Measurements from ENCODE around the gene MYH6.
"Not testable (repeated sequence)": the region's sequence is repeated elsewhere in the genome, so short reads cannot be mapped to it uniquely, and the experiment has no call there.

MYH6 gene

GRCh38 chr14:23414254-23414653, 6.2 kb upstream of the MYH6 start:
- no peak for DNase-seq (ENCODE audit: low read depth in 3 of 3)

- DNase-seq (ENCODE audit: low read depth in 3 of 3), result no peak
Measured at GRCh38 chr14:23413681-23414080, 5.6 kb upstream of the MYH6 start.

GRCh38 chr14:23411563-23412525, 3.8 kb upstream of the MYH6 start:
- DNase-seq (ENCODE audit: low read depth in 3 of 3), result no peak

GRCh38 chr14:23409966-23410635, 2.0 kb upstream of the MYH6 start:
- no peak for DNase-seq (ENCODE audit: low read depth in 3 of 3)

- DNase-seq (ENCODE audit: low read depth in 3 of 3), result no peak
Measured at GRCh38 chr14:23409475-23409874, 1.4 kb upstream of the MYH6 start.

GRCh38 chr14:23408307-23408630, 196 bp upstream of the MYH6 start:
- no peak for DNase-seq (ENCODE audit: low read depth in 3 of 3)

GRCh38 chr14:23406725-23407355, 1.2 kb downstream of the MYH6 start:
- no peak for DNase-seq (ENCODE audit: low read depth in 3 of 3)

- no peak for DNase-seq (ENCODE audit: low read depth in 3 of 3)
Measured at GRCh38 chr14:23406244-23406643, 1.8 kb downstream of the MYH6 start.

GRCh38 chr14:23405516-23406025, 2.5 kb downstream of the MYH6 start:
- no peak for DNase-seq (ENCODE audit: low read depth in 3 of 3)

- no peak for DNase-seq (ENCODE audit: low read depth in 3 of 3)
Measured at GRCh38 chr14:23405096-23405495, 3.0 kb downstream of the MYH6 start.

GRCh38 chr14:23404331-23404900, 3.7 kb downstream of the MYH6 start:
- no peak for DNase-seq (ENCODE audit: low read depth in 3 of 3)

- DNase-seq (ENCODE audit: low read depth in 3 of 3), result no peak
Measured at GRCh38 chr14:23403908-23404307, 4.2 kb downstream of the MYH6 start.

GRCh38 chr14:23403139-23403438, 5.0 kb downstream of the MYH6 start:
- DNase-seq (ENCODE audit: low read depth in 3 of 3), result no peak

- no peak for DNase-seq (ENCODE audit: low read depth in 3 of 3)
Measured at GRCh38 chr14:23402296-23403138, 5.6 kb downstream of the MYH6 start.

- no peak for DNase-seq (ENCODE audit: low read depth in 3 of 3)
Measured at GRCh38 chr14:23401291-23401690, 6.8 kb downstream of the MYH6 start.

- DNase-seq (ENCODE audit: low read depth in 3 of 3), result not testable (repeated sequence)
Measured at GRCh38 chr14:23400496-23401149, 7.5 kb downstream of the MYH6 start.

GRCh38 chr14:23399591-23399990, 8.5 kb downstream of the MYH6 start:
- no peak for DNase-seq (ENCODE audit: low read depth in 3 of 3)

GRCh38 chr14:23399136-23399535, 8.9 kb downstream of the MYH6 start:
- no peak for DNase-seq (ENCODE audit: low read depth in 3 of 3)

GRCh38 chr14:23398348-23398747, 9.7 kb downstream of the MYH6 start:
- DNase-seq (ENCODE audit: low read depth in 3 of 3), result no peak

- DNase-seq (ENCODE audit: low read depth in 3 of 3), result no peak
Measured at GRCh38 chr14:23396781-23397407, 11.2 kb downstream of the MYH6 start.
